Adrenal gland (tissue), 12 donors: Measurements from ENCODE around the gene RCOR1. TPM values are rescaled to one million over a fixed set of nuclear protein-coding genes. Genes with fewer than 3 reads are reported as not detected.
"Not testable (repeated sequence)": the region's sequence is repeated elsewhere in the genome, so short reads cannot be mapped to it uniquely, and the experiment has no call there.

Experiments
- DNase-seq, 7 donors: peaks; one replicate each; pipeline ENCODE4 v3.0.0-alpha.2; 2019 to 2020
- H3K27ac ChIP-seq, 5 donors: fragments of 200-600 bp; sonication (generic) in 4 of 5; 1 replicate in 3 of 5; 2 replicates in 2 of 5; pipeline versions ENCODE4 v1.5.1 to v1.8.0; 2016 to 2020; ENCODE audit warnings: mild to moderate bottlenecking in 1 of 5
- H3K27me3 ChIP-seq: fragments of 200-600 bp; 2 replicates; pipeline ENCODE4 v1.8.0; 2021
- H3K36me3 ChIP-seq, 2 donors: fragments of 200-600 bp; replicated peaks in 1 of 2; 1 replicate in 1 of 2; 2 replicates in 1 of 2; pipeline versions ENCODE4 v1.5.1 to v1.8.0; 2018 to 2022
- H3K4me1 ChIP-seq, 2 donors: fragments of 200-600 bp; replicated peaks in 1 of 2; 1 replicate in 1 of 2; 2 replicates in 1 of 2; pipeline versions ENCODE4 v1.5.1 to v1.8.0; 2018 to 2021
- H3K4me3 ChIP-seq, 4 donors: fragments of 200-600 bp; sonication (generic) in 3 of 4; one replicate each; pipeline ENCODE4 v1.5.1; 2016 to 2018
- H3K9me3 ChIP-seq, 3 donors: fragments of 200-600 bp; sonication (generic) in 1 of 3; replicated peaks in 1 of 3; 1 replicate in 2 of 3; 2 replicates in 1 of 3; pipeline versions ENCODE4 v1.5.1 to v1.8.0; 2016 to 2021
- POLR2A ChIP-seq, 2 donors: fragments of 450-650 bp; IDR thresholded peaks; one replicate each; pipeline ENCODE4 v1.6.1; 2017; ENCODE audit warnings: antibody characterized with exemption in 2 of 2, mild to moderate bottlenecking in 2 of 2, moderate library complexity in 1 of 2
- WGBS, 4 donors: extraction: QIAGEN DNeasy Blood & Tissue Kit in 2 of 4; methylation state at CpG; one replicate each; pipeline versions ENCODE4 v1.1.5 to v1.1.7; 2013 to 2017; 5-methylcytosine and 5-hydroxymethylcytosine counted together
- intact Hi-C, 2 donors: fragments of 100-400 bp; cut with DNase I; formaldehyde crosslinking; loops; one replicate each; pipeline versions ENCODE4 v1.14.1 to v1.15.0; 2022 to 2023
- polyA plus RNA-seq, 3 donors: library from polyadenylated mRNA; stranded (reverse); fragments of 200-250 nt in 2 of 3; fragments of 350-450 nt in 1 of 3; fragmentation: Illumina TruSeq in 1 of 3; extraction: RNeasy Lipid Tissue Mini Kit (QIAGEN cat#74804) in 1 of 3; gene quantifications; one replicate each; pipeline ENCODE4 v1.2.3, GENCODE V29; 2013 to 2014
- total RNA-seq, 9 donors: library from RNA; depleted of rRNA in 4 of 9; stranded (reverse); fragments of >200 nt in 4 of 9; fragments of 120-200 nt in 1 of 9; fragmentation: NEBNext Ultra II Directional in 1 of 9; extraction: Animal tissue kit (Norgen Biotek cat#: 25700) in 1 of 9; gene quantifications; one replicate each; pipeline versions ENCODE4 v1.1.0 to v1.2.4, GENCODE V29; 2013 to 2023
- TF ChIP-seq, protein P1 (sequence below), 6 experiments: fragments of 450-650 bp in 4 of 6; fragments of 200-600 bp in 2 of 6; sonication (generic) in 1 of 6; IDR thresholded peaks; 1 replicate in 5 of 6; 2 replicates in 1 of 6; pipeline versions ENCODE4 v1.5.1 to v1.8.0; 2016 to 2021; ENCODE audit warnings: antibody characterized with exemption in 6 of 6, mild to moderate bottlenecking in 2 of 6, moderate library complexity in 1 of 6
- donor health status: healthy with polysubstance abuse.
- donor health status: Bipolar disorder and iron deficiency.
- donor health status: DM: yes; HTN: yes; CAD: no.
- donor health status: DM: no; HTN: no; CAD: no.
- donor health status: DM: no; HTN: no; CAD: no.
- donor health status: DM: yes; HTN: yes; CAD: no.

RCOR1 gene
- total and polyA plus RNA-seq, 12 donors: 3.8 to 17.7 (median 11.3) TPM

GRCh38 chr14:102764220-102764671, 171.8 kb downstream of the RCOR1 start:
- WGBS, 4 donors: 65 to 79% (median 71%) methylated on average over 9 to 11 of the region's 11 CpGs
- H3K27me3 ChIP-seq: no peaks in the 10 kb centered on the region
- no peak for TF ChIP-seq POLR2A (IDR thresholded peaks at IDR 0.05)
- TF ChIP-seq, protein P1, sequence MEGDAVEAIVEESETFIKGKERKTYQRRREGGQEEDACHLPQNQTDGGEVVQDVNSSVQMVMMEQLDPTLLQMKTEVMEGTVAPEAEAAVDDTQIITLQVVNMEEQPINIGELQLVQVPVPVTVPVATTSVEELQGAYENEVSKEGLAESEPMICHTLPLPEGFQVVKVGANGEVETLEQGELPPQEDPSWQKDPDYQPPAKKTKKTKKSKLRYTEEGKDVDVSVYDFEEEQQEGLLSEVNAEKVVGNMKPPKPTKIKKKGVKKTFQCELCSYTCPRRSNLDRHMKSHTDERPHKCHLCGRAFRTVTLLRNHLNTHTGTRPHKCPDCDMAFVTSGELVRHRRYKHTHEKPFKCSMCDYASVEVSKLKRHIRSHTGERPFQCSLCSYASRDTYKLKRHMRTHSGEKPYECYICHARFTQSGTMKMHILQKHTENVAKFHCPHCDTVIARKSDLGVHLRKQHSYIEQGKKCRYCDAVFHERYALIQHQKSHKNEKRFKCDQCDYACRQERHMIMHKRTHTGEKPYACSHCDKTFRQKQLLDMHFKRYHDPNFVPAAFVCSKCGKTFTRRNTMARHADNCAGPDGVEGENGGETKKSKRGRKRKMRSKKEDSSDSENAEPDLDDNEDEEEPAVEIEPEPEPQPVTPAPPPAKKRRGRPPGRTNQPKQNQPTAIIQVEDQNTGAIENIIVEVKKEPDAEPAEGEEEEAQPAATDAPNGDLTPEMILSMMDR (IDR thresholded peaks at IDR 0.05): no peak
- no peaks in the 10 kb centered on the region for H3K9me3 ChIP-seq
- no peaks in the 10 kb centered on the region for H3K36me3 ChIP-seq
- no peaks in the 10 kb centered on the region for H3K4me1 ChIP-seq
- DNase-seq: no peak
- H3K4me3 ChIP-seq: no peak overlapping the region
- intact Hi-C loops: no loop called here
- H3K27ac ChIP-seq: no peak overlapping the region

GRCh38 chr14:102765770-102766169, 173.3 kb downstream of the RCOR1 start:
- not testable (repeated sequence) for H3K4me3 ChIP-seq
- WGBS, 4 donors: 81 to 94% (median 92%) methylated on average over 8 of the region's 8 CpGs

DNA sequence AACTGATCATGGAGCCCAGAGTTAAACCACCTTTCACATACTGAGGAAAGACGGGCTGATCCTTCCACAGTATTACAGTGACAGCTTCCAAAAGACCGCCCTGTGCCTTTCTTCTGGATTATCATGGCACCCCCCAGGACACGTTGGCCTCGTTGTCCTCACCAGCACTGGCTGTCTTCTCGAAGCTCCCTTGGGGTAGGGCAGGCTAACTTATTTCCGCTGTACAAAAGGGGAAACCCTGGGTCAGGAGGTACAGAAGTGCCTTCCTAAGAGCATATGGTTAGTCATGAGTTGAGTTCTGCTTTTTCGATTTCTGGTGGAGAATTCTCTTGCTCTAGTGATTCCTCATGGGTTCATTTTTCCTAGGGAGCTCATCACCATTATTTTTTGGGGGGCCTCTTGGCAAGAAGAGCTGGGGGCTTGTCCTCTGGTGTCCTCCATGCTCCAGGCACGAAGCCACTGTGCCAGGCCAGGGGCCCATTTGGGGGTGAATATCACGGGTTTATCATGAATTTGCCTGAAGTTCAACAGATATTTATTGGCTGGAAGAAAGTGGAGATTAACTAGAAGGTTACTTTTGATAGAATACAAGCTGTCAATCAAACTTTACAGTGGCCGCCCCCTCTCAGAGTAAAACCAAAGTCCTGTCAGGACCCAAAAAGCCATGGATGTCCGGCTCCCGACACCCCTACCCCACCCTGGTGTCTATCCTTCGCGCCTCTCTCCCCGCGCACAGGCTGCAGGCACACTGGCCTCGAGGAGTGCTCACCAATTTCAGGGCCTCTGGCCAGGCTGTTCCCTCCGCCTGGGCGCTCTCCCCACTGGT, 176.0 kb downstream of the RCOR1 start:
- DNase-seq: peak in 4 of 7 donors; percentile 26 to 40 (median 34)
- H3K9me3 ChIP-seq: no peaks in the 10 kb centered on the region

More at GRCh38 chr14:102765770-102766169, 173.3 kb downstream of the RCOR1 start:
- H3K27ac ChIP-seq, H3K4me1 ChIP-seq, H3K36me3 ChIP-seq, H3K9me3 ChIP-seq, DNase-seq, H3K27me3 ChIP-seq, intact Hi-C loops: not testable (repeated sequence)

GRCh38 chr14:102769049-102769327, 176.5 kb downstream of the RCOR1 start:
- WGBS, 4 donors: 80 to 93% (median 87%) methylated on average over 4 of the region's 4 CpGs
- Histone ChIP-seq H3K27me3 (no peaks in the 10 kb centered on the region), H3K4me1 (no peaks in the 10 kb centered on the region), H3K27ac (peak overlapping the region in 1 of 5 donors; percentile 52), H3K36me3 (no peaks in the 10 kb centered on the region), H3K9me3 (no peaks in the 10 kb centered on the region), H3K4me3 (no peak overlapping the region)
- no peak for TF ChIP-seq POLR2A (IDR thresholded peaks at IDR 0.05)
- DNase-seq: no peak
- intact Hi-C loops: no loop called here

More for the DNA sequence above, 176.0 kb downstream of the RCOR1 start:
- H3K4me1 ChIP-seq: no peaks in the 10 kb centered on the region
- peak overlapping the region in 1 of 5 donors; percentile 52 for H3K27ac ChIP-seq
- intact Hi-C loops: no loop called here
- H3K4me3 ChIP-seq: no peak overlapping the region
- 81 to 90% (median 83%) methylated on average over 19 of the region's 19 CpGs for WGBS, 4 donors
- H3K27me3 ChIP-seq: no peaks in the 10 kb centered on the region
- H3K36me3 ChIP-seq: no peaks in the 10 kb centered on the region
- TF ChIP-seq, protein P1 (IDR thresholded peaks at IDR 0.05): no peak
- no peak for TF ChIP-seq POLR2A (IDR thresholded peaks at IDR 0.05)

DNA sequence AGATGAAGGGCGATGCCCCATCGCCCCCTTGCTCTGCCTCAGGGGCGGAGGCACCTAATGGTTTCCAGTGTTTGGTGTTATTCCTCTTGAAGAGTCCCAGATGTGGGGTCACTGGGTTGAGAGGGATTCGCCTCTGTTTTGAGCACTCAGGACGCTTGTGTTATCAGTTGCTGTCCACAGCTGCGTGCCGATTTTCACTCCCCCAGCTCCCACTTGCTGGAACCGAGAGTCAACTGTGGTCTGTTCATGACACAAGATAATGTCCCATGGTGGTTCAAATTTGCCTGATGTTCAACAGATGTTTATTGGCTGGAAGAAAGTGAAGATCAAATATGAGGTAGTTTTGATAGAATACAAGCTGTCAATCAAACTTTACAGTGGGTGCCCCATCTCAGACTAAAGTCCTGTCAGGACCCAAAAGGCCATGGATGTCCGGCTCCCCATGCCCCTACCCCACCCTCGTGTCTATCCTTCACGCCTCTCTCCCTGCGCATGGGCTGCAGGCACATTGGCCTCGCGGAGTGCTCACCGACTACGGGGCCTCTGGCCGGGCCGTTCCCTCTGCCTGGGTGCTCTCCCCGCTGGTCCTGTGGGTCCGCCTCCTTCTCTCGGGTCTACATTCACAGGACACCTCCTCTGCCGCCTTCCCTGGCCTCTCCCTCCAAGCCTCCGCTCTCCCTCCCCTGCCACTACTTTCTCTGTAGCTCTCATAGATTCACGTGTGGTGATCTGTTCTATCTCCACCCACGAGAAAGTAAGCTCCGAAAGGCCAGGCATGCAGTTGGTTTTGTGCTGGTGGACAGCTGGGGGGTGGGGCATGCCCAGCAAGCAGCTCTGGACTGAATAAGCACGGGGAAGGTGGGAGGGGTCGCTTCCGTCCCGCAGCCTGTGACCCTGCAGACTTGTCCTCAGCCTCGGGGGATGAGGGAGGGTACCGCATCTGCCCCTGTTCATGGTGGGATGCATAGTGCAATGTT, 178.0 kb downstream of the RCOR1 start:
- H3K27me3 ChIP-seq: no peaks in the 10 kb centered on the region
- WGBS, 4 donors: 78 to 81% (median 80%) methylated on average over 16 to 32 of the region's 32 CpGs
- H3K36me3 ChIP-seq: no peaks in the 10 kb centered on the region
- no peak for DNase-seq
- H3K27ac ChIP-seq: no peak overlapping the region
- H3K4me1 ChIP-seq: no peaks in the 10 kb centered on the region
- TF ChIP-seq POLR2A (IDR thresholded peaks at IDR 0.05): no peak
- TF ChIP-seq, protein P1 (IDR thresholded peaks at IDR 0.05): no peak
- intact Hi-C loops: loop anchor here in 1 of 2 donors (5.0 kb wide), 1 partner anchor 147 kb away; no protein-coding TSS in a partner anchor
- H3K4me3 ChIP-seq: no peak overlapping the region
- no peaks in the 10 kb centered on the region for H3K9me3 ChIP-seq
